Measurements from ENCODE around the gene PLA2G6. TPM values are rescaled to one million over a fixed set of nuclear protein-coding genes. Genes with fewer than 3 reads are reported as not detected.
"Not testable (repeated sequence)": the region's sequence is repeated elsewhere in the genome, so short reads cannot be mapped to it uniquely, and the experiment has no call there.

The PLA2G6 gene
- total RNA-seq, 2 experiments from 2014 or later, result 94.6 to 103 TPM

DNA sequence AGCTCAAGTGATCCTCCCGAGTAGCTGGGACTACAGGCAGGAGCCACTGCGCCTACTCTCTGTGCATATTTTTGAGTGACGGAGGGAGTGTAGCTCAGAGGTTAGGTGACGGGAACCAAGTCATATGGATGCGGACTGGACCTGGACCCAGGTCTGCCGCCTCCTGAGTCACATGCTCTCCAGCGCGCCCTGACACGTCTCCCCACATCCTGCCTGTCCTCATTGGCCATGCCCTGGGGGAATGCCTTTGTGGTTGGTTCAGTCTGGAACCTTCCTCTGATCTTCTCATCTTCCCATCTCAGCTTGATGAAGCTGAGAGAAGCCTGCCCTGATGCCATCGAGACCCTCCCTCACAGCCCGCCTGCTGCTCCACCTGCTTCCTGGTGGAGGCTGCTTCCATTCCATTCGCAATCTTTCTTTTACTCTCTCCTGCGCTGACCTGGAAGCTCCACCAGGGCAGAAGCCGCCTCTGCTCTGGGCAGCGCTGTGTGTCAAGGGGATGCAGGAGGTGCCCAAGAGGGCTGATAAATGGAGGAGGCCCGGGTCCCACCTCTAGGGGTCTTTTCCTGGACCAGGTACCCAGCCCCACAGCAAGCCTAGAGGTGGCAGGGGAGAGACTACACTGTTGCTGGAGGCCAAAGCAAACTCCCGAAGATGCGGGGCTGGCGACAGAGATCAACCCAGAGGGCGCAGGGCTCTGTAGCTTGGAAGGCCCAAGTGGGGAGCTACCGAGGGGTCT lies 57.2 kb downstream of the PLA2G6 start:
- no peak for ATAC-seq (ENCODE audit: low read depth)
- peaks cover 11% of the 10 kb centered on the region for H3K4me1 Mint-ChIP-seq
- POLR2A ChIA-PET, result no interaction called here
- H3K4me3 Mint-ChIP-seq, result no peak overlapping the region
- H3K9me3 Mint-ChIP-seq, result no peaks in the 10 kb centered on the region
- no peaks in the 10 kb centered on the region for H3K36me3 Mint-ChIP-seq
- H3K27ac Mint-ChIP-seq, result no peak overlapping the region
- no peak for DNase-seq
- H3K27me3 Mint-ChIP-seq, result no peaks in the 10 kb centered on the region

- H3K4me3 Mint-ChIP-seq, result no peak overlapping the region
- no peaks in the 10 kb centered on the region for H3K36me3 Mint-ChIP-seq
- peaks cover 11% of the 10 kb centered on the region for H3K4me1 Mint-ChIP-seq
- ATAC-seq (ENCODE audit: low read depth) (no peak), DNase-seq (no peak)
- POLR2A ChIA-PET, result no interaction called here
- H3K27me3 Mint-ChIP-seq, result no peaks in the 10 kb centered on the region
- H3K9me3 Mint-ChIP-seq, result no peaks in the 10 kb centered on the region
- H3K27ac Mint-ChIP-seq, result peak overlapping the region; percentile 63
These were observed 59.0 kb downstream of the PLA2G6 start for GRCh38 chr22:38122616-38123015.

DNA sequence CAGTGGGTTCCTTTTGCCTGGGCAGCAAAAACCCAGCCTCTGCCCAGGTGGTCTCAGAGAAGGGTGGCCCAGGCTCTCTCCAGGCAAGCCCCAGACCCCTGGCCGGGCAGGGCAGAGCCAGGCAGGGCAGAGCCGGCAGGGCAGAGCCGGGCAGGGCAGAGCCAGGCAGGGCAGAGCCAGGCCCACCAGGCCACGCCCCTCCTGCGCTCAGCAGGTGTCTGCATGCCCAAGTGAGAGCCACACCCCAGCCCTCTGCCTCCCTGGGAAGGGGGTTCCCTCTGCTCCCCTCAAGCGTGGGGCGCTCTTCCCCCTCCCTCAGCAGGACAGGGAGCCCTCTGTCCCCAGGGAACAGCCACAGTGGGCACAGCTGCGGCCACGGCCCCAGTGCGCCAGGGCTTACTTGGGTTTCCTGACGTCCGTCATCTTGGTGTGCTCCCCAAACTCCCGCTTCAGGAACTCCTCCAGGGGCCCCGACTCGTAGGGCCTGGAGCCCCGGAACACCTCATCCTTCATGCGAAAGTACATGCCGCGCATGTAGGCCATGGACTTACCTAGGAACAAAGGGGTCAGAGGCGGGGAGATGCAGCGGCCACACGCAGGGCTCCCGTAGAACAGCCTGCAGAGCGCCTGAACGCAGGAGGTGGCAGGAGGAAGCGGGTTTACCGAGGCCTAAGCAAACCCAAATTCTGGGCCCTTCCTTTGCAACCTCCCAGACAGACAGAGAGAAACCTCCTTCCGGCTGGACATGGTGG lies 61.1 kb downstream of the PLA2G6 start:
- ATAC-seq (ENCODE audit: low read depth) (no peak), DNase-seq (no peak)
- POLR2A ChIA-PET, result interaction anchor here (0.9 kb wide), 1 partner anchor 23 kb away, joined by 3 read pairs; no protein-coding TSS in a partner anchor
- no peak overlapping the region for H3K27ac Mint-ChIP-seq
- H3K36me3 Mint-ChIP-seq, result no peaks in the 10 kb centered on the region
- H3K4me1 Mint-ChIP-seq, result peaks cover 11% of the 10 kb centered on the region
- no peak overlapping the region for H3K4me3 Mint-ChIP-seq
- no peaks in the 10 kb centered on the region for H3K9me3 Mint-ChIP-seq
- H3K27me3 Mint-ChIP-seq, result no peaks in the 10 kb centered on the region

DNA sequence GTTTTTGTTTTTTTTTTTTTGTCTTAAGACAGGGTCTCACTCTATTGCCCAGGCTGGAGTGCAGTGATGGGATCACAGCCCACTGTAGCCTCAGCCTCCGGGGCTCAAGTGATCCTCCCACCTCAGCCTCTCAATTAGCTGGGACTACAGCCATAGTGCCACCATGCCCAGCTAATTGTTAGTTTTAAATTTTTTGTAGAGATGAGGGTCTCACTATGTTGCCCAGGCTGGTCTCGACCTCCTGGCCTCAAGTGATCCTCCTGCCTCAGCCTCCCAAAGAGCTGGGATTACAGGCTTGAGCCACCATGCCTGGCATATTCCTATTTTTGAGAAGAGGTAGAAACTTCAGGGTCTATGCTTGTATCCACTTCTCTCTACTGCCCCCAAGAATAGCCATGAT lies 62.9 kb downstream of the PLA2G6 start:
- POLR2A ChIA-PET; H3K4me1 Mint-ChIP-seq; H3K4me3 Mint-ChIP-seq; H3K27ac Mint-ChIP-seq; H3K36me3 Mint-ChIP-seq; H3K9me3 Mint-ChIP-seq; H3K27me3 Mint-ChIP-seq; DNase-seq; ATAC-seq (ENCODE audit: low read depth): not testable (repeated sequence)

- ATAC-seq (ENCODE audit: low read depth), result no peak
These were observed 63.4 kb downstream of the PLA2G6 start for GRCh38 chr22:38118182-38118581.

GRCh38 chr22:38117556-38117955 lies 64.1 kb downstream of the PLA2G6 start:
- H3K4me3 Mint-ChIP-seq; H3K4me1 Mint-ChIP-seq; H3K27me3 Mint-ChIP-seq; DNase-seq; H3K36me3 Mint-ChIP-seq; POLR2A ChIA-PET; ATAC-seq (ENCODE audit: low read depth); H3K27ac Mint-ChIP-seq; H3K9me3 Mint-ChIP-seq: not testable (repeated sequence)

More at GRCh38 chr22:38118182-38118581, 63.4 kb downstream of the PLA2G6 start:
- no peak for DNase-seq
- H3K4me1 Mint-ChIP-seq, result peaks cover 5% of the 10 kb centered on the region
- no peak overlapping the region for H3K4me3 Mint-ChIP-seq
- no peaks in the 10 kb centered on the region for H3K36me3 Mint-ChIP-seq
- POLR2A ChIA-PET, result no interaction called here
- H3K27me3 Mint-ChIP-seq, result no peaks in the 10 kb centered on the region
- H3K27ac Mint-ChIP-seq, result no peak overlapping the region
- H3K9me3 Mint-ChIP-seq, result no peaks in the 10 kb centered on the region

DNA sequence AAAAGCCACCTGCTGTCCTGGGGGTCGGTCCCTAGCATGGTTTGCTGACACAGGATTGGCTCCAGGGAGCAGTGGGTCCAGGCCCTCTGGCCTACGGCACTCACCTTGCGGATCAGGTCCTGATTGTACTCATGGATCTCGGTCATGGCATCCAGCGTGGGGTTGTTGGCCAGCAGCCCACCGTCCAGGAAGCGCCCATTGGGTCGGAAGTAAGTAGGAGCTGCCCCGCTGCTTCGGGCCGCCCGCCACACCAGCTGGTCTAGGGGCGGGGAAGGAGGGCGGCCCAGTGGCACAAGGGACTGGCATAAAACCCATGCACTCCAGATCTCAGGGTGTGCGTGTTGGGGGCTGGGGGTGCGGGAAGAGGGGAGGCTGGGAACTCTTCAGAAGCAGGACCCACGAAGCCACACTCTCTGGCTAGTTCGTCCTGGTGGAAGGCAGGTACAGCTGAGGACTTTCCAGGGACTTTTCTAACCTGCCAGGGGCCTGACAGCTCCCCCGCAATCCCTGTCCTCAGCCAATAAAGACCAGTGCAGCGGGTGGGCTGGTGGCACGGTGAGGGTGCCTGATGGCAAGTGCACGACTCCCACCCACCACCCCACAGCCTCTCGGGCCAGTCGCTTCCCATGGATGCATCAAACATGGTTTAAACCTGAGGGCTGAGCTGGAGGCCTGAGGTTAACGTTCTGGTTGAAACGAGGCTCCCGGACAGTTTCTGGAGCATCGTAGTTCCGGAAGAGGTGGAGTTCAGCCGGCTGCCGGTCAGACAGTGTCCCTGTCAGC lies 66.0 kb downstream of the PLA2G6 start:
- no peak for DNase-seq
- peaks cover 1% of the 10 kb centered on the region for H3K36me3 Mint-ChIP-seq
- H3K4me3 Mint-ChIP-seq, result no peak overlapping the region
- H3K9me3 Mint-ChIP-seq, result no peaks in the 10 kb centered on the region
- H3K27me3 Mint-ChIP-seq, result no peaks in the 10 kb centered on the region
- no peak overlapping the region for H3K27ac Mint-ChIP-seq
- no peak for ATAC-seq (ENCODE audit: low read depth)
- H3K4me1 Mint-ChIP-seq, result peaks cover 2% of the 10 kb centered on the region
- POLR2A ChIA-PET, result interaction anchor here (1.5 kb wide), 1 partner anchor 85 kb away, joined by 5 read pairs; no protein-coding TSS in a partner anchor

- POLR2A ChIA-PET, result interaction anchor here (1.5 kb wide), 1 partner anchor 86 kb away, joined by 5 read pairs; no protein-coding TSS in a partner anchor
- Mint-ChIP-seq H3K27ac (no peak overlapping the region), H3K4me3 (no peak overlapping the region), H3K36me3 (peaks cover 3% of the 10 kb centered on the region), H3K27me3 (no peaks in the 10 kb centered on the region), H3K9me3 (peaks cover 1% of the 10 kb centered on the region), H3K4me1 (peaks cover 3% of the 10 kb centered on the region)
- peak; percentile 86 for ATAC-seq (ENCODE audit: low read depth)
- peak; percentile 88 for DNase-seq
These were observed 66.9 kb downstream of the PLA2G6 start for GRCh38 chr22:38114484-38115398.

DNA sequence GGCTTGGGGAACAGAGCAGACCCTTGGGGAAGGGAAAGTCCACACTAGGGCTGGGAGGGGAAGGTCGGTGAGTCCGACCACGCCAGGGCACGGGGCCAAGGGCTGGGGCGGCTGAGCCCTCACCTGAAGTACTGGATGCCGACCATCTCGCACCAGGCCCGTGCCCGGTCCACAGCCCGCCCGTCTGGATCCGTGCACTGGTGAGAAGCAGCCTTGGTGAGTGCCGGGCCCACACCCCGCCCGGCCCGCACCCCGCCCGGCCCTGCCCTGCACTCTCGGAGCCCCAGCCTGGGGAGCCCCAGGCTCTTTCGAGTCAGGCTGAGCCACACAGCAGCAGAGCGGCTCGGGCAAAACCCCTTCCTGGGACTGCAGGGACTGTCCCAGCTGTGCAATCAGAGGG lies 69.2 kb downstream of the PLA2G6 start:
- ATAC-seq (ENCODE audit: low read depth) (no peak), DNase-seq (no peak)
- Mint-ChIP-seq H3K27ac (no peak overlapping the region), H3K4me1 (peaks cover 5% of the 10 kb centered on the region), H3K4me3 (no peak overlapping the region), H3K36me3 (peaks cover 3% of the 10 kb centered on the region), H3K27me3 (no peaks in the 10 kb centered on the region), H3K9me3 (peaks cover 2% of the 10 kb centered on the region)
- POLR2A ChIA-PET, result no interaction called here

DNA sequence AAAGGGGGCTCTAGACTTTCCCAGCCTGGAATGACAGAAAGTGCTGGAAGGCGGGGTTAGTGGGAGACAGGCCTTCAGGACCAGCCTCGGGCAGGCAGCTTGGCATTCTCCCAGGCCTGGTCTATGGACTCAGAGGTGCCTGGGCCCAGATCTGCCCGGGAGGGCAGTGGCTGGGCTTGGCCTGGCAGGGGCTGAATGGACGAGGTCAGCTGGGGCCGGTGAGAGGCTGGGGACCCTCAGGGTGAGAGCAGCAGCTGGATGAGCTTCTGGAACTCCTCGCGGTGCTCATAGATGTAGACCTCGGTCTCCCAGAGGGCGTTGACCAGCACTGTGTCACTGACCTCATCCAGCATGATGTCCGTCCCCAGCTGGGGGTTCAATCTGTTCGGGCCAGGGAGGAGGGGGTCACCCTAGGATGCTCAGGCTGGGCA lies 69.7 kb downstream of the PLA2G6 start:
- ATAC-seq (ENCODE audit: low read depth) (no peak), DNase-seq (no peak)
- POLR2A ChIA-PET, result no interaction called here
- H3K36me3 Mint-ChIP-seq, result peaks cover 3% of the 10 kb centered on the region
- no peaks in the 10 kb centered on the region for H3K27me3 Mint-ChIP-seq
- H3K9me3 Mint-ChIP-seq, result peaks cover 2% of the 10 kb centered on the region
- H3K4me1 Mint-ChIP-seq, result peaks cover 5% of the 10 kb centered on the region
- no peak overlapping the region for H3K4me3 Mint-ChIP-seq
- no peak overlapping the region for H3K27ac Mint-ChIP-seq

DNA sequence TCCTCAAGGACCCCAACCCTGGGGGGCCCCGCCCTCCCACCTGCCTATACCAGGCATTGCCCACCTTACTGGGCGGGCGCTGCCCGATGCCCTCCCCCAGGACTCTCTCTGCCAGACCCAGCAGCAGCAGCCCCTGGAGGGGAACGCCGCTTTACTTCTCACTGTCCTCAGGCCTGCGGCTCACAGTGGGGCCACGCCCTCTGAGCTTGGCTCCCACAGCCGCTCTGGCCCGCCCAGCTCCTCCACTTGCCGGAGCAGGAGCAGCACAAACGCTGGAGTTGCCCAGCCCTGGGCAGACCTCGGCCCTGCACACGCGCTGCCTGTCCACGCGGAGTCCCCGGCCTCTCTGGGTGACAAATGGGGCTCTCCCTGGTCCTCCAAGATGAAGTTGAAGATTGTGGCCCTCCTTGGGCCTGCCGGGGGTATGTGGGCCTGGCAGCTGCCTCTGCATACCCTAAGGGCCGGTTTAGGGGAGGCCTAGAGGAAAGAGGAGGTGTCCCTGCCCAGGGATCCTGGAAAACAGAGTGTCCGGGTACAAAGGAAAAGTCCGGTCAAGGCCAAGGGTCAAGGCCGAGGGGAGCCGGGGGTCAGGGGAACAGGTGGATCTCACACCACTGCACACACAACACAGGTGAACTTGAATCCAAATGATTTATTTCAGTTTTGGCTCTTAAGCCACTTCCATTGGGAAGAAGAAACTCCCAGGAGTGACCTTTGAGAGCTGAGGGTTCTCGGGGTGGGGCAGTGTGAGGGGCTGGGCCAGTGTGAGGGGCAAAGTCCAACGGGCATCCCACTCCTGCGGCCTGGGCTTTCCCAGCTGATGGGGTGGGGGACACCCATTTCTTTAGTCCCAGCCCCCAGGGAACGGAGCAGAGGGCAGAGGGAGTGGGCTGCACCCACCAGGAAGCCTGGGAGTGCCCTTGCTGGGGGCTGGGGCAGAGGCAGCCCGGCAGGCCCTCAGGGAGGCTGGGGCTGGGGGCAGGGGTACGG lies 70.5 kb downstream of the PLA2G6 start:
- H3K27me3 Mint-ChIP-seq, result no peaks in the 10 kb centered on the region
- no peak overlapping the region for H3K27ac Mint-ChIP-seq
- POLR2A ChIA-PET, result no interaction called here
- peaks cover 3% of the 10 kb centered on the region for H3K36me3 Mint-ChIP-seq
- DNase-seq (no peak), ATAC-seq (ENCODE audit: low read depth) (no peak)
- H3K4me1 Mint-ChIP-seq, result peaks cover 5% of the 10 kb centered on the region
- H3K4me3 Mint-ChIP-seq, result no peak overlapping the region
- peaks cover 2% of the 10 kb centered on the region for H3K9me3 Mint-ChIP-seq

Measured in activated naive CD8-positive, alpha-beta T cell treated with anti-CD3 and anti-CD28 coated beads, Interleukin-2, amount 10 ng/mL, durations not matched to agents 7 days and 5 days (primary cell).